ENCODE measurements around the gene ERLEC1. TPM values are rescaled to one million over a fixed set of nuclear protein-coding genes. Genes with fewer than 3 reads are reported as not detected.
A peak's percentile ranks its signal among the peaks of the same experiment; 100 is the strongest.
"Not testable (repeated sequence)": the region's sequence is repeated elsewhere in the genome, so short reads cannot be mapped to it uniquely, and the experiment has no call there.

Gene ERLEC1
- total RNA-seq, 1 donor from 2014 or later, result 54.2 TPM

DNA sequence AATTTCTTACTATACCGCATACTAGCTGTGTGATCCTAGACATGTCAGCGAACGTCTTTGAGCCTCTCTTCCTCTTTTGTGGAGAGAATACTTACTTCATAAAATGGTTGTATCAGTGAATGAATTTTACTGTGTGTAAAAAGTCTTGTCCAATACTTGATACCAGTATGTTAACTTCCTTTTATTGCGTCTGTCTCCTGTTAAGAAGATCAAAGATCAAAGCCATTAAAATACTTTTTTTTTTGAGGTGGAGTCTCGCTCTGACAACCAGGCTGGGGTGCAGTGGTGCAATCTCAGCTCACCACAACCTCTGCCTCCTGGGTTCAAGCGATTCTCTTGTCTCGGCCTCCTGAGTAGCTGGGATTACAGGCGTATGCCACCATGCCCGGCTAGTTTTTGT lies 33.2 kb downstream of the ERLEC1 start:
- Histone ChIP-seq H3K27ac (ENCODE audit: low read depth, low read length) (no peak overlapping the region), H3K36me3 (ENCODE audit: insufficient read depth, low read length) (peaks cover 23% of the 10 kb centered on the region), H3K4me1 (ENCODE audit: insufficient read depth, low read length) (no peaks in the 10 kb centered on the region), H3K4me3 (ENCODE audit: insufficient read depth, low read depth, low read length) (no peak overlapping the region), H2AFZ (ENCODE audit: low read depth, low read length) (no peak overlapping the region), H3K79me2 (ENCODE audit: insufficient read depth, low read length) (no peaks in the 10 kb centered on the region), H3K27me3 (ENCODE audit: insufficient read depth, low read length) (no peaks in the 10 kb centered on the region), H3K9ac (ENCODE audit: low read length) (no peak overlapping the region), H3K9me3 (ENCODE audit: insufficient read depth, low read depth, low read length) (no peaks in the 10 kb centered on the region), H4K20me1 (ENCODE audit: insufficient read depth, low read length) (no peaks in the 10 kb centered on the region), H3K4me2 (ENCODE audit: low read length) (no peak overlapping the region)
- H3K27ac Mint-ChIP-seq (ENCODE audit: unreplicated experiment), result no peak overlapping the region
- no peaks in the 10 kb centered on the region for H3K27me3 Mint-ChIP-seq (ENCODE audit: low read depth, unreplicated experiment)
- DNase-seq (ENCODE audit: low read depth) (no peak), FAIRE-seq (no peak)
- H3K9me3 Mint-ChIP-seq (ENCODE audit: unreplicated experiment), result no peaks in the 10 kb centered on the region
- H3K4me3 Mint-ChIP-seq (ENCODE audit: unreplicated experiment), result no peak overlapping the region
- no peaks in the 10 kb centered on the region for H3K4me1 Mint-ChIP-seq (ENCODE audit: low read depth, unreplicated experiment)
- TF ChIP-seq, protein P1, sequence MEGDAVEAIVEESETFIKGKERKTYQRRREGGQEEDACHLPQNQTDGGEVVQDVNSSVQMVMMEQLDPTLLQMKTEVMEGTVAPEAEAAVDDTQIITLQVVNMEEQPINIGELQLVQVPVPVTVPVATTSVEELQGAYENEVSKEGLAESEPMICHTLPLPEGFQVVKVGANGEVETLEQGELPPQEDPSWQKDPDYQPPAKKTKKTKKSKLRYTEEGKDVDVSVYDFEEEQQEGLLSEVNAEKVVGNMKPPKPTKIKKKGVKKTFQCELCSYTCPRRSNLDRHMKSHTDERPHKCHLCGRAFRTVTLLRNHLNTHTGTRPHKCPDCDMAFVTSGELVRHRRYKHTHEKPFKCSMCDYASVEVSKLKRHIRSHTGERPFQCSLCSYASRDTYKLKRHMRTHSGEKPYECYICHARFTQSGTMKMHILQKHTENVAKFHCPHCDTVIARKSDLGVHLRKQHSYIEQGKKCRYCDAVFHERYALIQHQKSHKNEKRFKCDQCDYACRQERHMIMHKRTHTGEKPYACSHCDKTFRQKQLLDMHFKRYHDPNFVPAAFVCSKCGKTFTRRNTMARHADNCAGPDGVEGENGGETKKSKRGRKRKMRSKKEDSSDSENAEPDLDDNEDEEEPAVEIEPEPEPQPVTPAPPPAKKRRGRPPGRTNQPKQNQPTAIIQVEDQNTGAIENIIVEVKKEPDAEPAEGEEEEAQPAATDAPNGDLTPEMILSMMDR (IDR thresholded peaks at IDR 0.05; ENCODE audit: insufficient read depth, low read depth, low read length), result no peak
- TF ChIP-seq EZH2 (IDR thresholded peaks at IDR 0.05; ENCODE audit: insufficient read depth, low read length), result no peak
- H3K36me3 Mint-ChIP-seq (ENCODE audit: low read depth, unreplicated experiment), result peaks cover 3% of the 10 kb centered on the region

DNA sequence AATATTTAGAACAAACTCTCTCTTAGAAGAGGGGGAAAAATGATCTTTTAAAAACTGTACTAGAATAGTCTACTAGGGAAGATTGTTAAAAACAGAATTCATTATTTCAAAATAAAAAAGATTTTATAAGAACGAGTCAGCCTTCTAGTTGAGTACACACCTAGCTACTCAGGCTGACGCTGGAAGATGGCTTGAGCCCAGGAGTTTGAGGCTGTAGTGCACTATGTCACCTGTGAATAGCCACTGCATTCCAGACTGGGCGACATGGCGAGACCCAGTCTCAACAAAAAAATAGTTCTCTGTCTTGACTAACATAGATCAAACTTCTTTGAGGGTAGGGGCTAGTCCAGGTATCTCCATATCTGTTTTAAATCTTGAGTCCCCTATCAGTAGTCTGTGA lies 33.9 kb downstream of the ERLEC1 start:
- H3K27me3 ChIP-seq (ENCODE audit: insufficient read depth, low read length), result no peaks in the 10 kb centered on the region
- H3K4me3 ChIP-seq (ENCODE audit: insufficient read depth, low read depth, low read length), result no peak overlapping the region
- H3K4me1 ChIP-seq (ENCODE audit: insufficient read depth, low read length), result no peaks in the 10 kb centered on the region
- DNase-seq (ENCODE audit: low read depth) (peak; percentile 13), FAIRE-seq (no peak)
- H3K27ac ChIP-seq (ENCODE audit: low read depth, low read length), result no peak overlapping the region
- H3K9ac ChIP-seq (ENCODE audit: low read length), result no peak overlapping the region
- no peaks in the 10 kb centered on the region for H3K9me3 ChIP-seq (ENCODE audit: insufficient read depth, low read depth, low read length)
- no peaks in the 10 kb centered on the region for H3K9me3 Mint-ChIP-seq (ENCODE audit: unreplicated experiment)
- no peaks in the 10 kb centered on the region for H3K27me3 Mint-ChIP-seq (ENCODE audit: low read depth, unreplicated experiment)
- H2AFZ ChIP-seq (ENCODE audit: low read depth, low read length), result no peak overlapping the region
- H3K36me3 ChIP-seq (ENCODE audit: insufficient read depth, low read length), result peaks cover 18% of the 10 kb centered on the region
- H3K4me2 ChIP-seq (ENCODE audit: low read length), result no peak overlapping the region
- H4K20me1 ChIP-seq (ENCODE audit: insufficient read depth, low read length), result no peaks in the 10 kb centered on the region
- H3K36me3 Mint-ChIP-seq (ENCODE audit: low read depth, unreplicated experiment), result peaks cover 3% of the 10 kb centered on the region
- no peaks in the 10 kb centered on the region for H3K79me2 ChIP-seq (ENCODE audit: insufficient read depth, low read length)
- TF ChIP-seq EZH2 (IDR thresholded peaks at IDR 0.05; ENCODE audit: insufficient read depth, low read length), result no peak
- TF ChIP-seq, protein P1 (IDR thresholded peaks at IDR 0.05; ENCODE audit: insufficient read depth, low read depth, low read length), result no peak
- H3K4me1 Mint-ChIP-seq (ENCODE audit: low read depth, unreplicated experiment), result no peaks in the 10 kb centered on the region
- no peak overlapping the region for H3K27ac Mint-ChIP-seq (ENCODE audit: unreplicated experiment)
- no peak overlapping the region for H3K4me3 Mint-ChIP-seq (ENCODE audit: unreplicated experiment)

DNA sequence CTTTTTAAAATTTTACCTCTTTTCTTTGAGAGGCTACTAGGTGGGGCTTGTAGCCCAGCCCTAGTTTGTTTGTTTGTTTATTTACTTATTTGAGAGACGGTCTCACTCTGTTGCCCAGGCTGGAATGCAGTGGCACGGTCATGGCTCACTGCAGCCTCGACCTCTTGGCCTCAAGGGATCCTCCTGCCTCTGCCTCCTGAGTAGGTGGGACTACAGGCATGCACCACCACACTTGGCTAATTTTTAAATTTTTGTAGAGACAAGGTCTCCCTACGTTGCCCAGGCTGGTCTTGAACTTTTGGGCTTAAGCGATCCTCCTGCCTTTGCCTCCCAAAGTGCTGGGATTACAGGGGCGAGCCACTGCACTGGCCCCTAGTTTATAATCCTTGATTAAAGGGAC lies 35.0 kb downstream of the ERLEC1 start:
- Histone ChIP-seq H3K9me3 (ENCODE audit: insufficient read depth, low read depth, low read length) (no peaks in the 10 kb centered on the region), H4K20me1 (ENCODE audit: insufficient read depth, low read length) (no peaks in the 10 kb centered on the region), H3K27me3 (ENCODE audit: insufficient read depth, low read length) (no peaks in the 10 kb centered on the region), H3K27ac (ENCODE audit: low read depth, low read length) (no peak overlapping the region), H3K4me2 (ENCODE audit: low read length) (no peak overlapping the region), H3K36me3 (ENCODE audit: insufficient read depth, low read length) (peaks cover 15% of the 10 kb centered on the region), H2AFZ (ENCODE audit: low read depth, low read length) (no peak overlapping the region), H3K4me1 (ENCODE audit: insufficient read depth, low read length) (no peaks in the 10 kb centered on the region), H3K9ac (ENCODE audit: low read length) (no peak overlapping the region), H3K79me2 (ENCODE audit: insufficient read depth, low read length) (no peaks in the 10 kb centered on the region), H3K4me3 (ENCODE audit: insufficient read depth, low read depth, low read length) (no peak overlapping the region)
- Mint-ChIP-seq H3K36me3 (ENCODE audit: low read depth, unreplicated experiment) (peaks cover under 1% of the 10 kb centered on the region), H3K4me3 (ENCODE audit: unreplicated experiment) (no peak overlapping the region), H3K9me3 (ENCODE audit: unreplicated experiment) (no peaks in the 10 kb centered on the region), H3K27ac (ENCODE audit: unreplicated experiment) (no peak overlapping the region), H3K4me1 (ENCODE audit: low read depth, unreplicated experiment) (peaks cover 2% of the 10 kb centered on the region), H3K27me3 (ENCODE audit: low read depth, unreplicated experiment) (no peaks in the 10 kb centered on the region)
- DNase-seq (ENCODE audit: low read depth) (no peak), FAIRE-seq (no peak)
- TF ChIP-seq EZH2 (IDR thresholded peaks at IDR 0.05; ENCODE audit: insufficient read depth, low read length), result no peak
- TF ChIP-seq, protein P1 (IDR thresholded peaks at IDR 0.05; ENCODE audit: insufficient read depth, low read depth, low read length), result no peak

DNA sequence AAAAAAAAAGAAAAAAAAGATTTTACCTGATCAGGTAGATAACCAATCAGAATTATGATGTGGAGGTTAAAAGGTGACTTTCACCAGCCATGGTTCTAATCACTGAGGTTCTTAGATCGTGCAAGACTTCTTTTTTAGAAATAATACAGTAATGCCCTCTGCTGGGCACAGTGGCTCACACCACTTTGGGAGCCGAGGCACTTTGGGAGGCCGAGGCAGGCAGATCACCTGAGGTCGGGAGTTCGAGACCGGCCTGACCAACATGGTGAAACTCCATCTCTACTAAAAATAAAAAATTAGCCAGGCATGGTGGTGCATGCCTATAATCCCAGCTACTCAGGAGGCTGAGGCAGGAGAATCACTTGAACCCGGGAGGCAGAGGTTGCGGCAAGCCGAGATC lies 36.8 kb downstream of the ERLEC1 start:
- H3K4me3 ChIP-seq (ENCODE audit: insufficient read depth, low read depth, low read length); H3K36me3 Mint-ChIP-seq (ENCODE audit: low read depth, unreplicated experiment); H3K9ac ChIP-seq (ENCODE audit: low read length); H3K79me2 ChIP-seq (ENCODE audit: insufficient read depth, low read length); H3K9me3 ChIP-seq (ENCODE audit: insufficient read depth, low read depth, low read length); DNase-seq (ENCODE audit: low read depth); H3K27me3 Mint-ChIP-seq (ENCODE audit: low read depth, unreplicated experiment); FAIRE-seq; H3K36me3 ChIP-seq (ENCODE audit: insufficient read depth, low read length); H3K4me1 ChIP-seq (ENCODE audit: insufficient read depth, low read length); H3K4me3 Mint-ChIP-seq (ENCODE audit: unreplicated experiment); H3K27ac Mint-ChIP-seq (ENCODE audit: unreplicated experiment); H3K4me1 Mint-ChIP-seq (ENCODE audit: low read depth, unreplicated experiment); H3K9me3 Mint-ChIP-seq (ENCODE audit: unreplicated experiment); H4K20me1 ChIP-seq (ENCODE audit: insufficient read depth, low read length); H3K4me2 ChIP-seq (ENCODE audit: low read length); H3K27ac ChIP-seq (ENCODE audit: low read depth, low read length); H2AFZ ChIP-seq (ENCODE audit: low read depth, low read length); H3K27me3 ChIP-seq (ENCODE audit: insufficient read depth, low read length): not testable (repeated sequence)

All from astrocyte (in vitro differentiated cells and primary cell).